Fibroblast of lung (primary cell): ENCODE results near the gene MUS81. TPM values are rescaled to one million over a fixed set of nuclear protein-coding genes. Genes with fewer than 3 reads are reported as not detected.

Experiments
- DNase-seq, 2 donors: peaks; one replicate each; pipeline versions ENCODE4 v3.0.0 to v3.0.0-alpha.2; 2010; ENCODE audit warnings: low read depth in 2 of 2
- H2AFZ ChIP-seq: 2 replicates; pipeline ENCODE4 v1.5.1; 2012; ENCODE audit warnings: low read length, control low read depth, inconsistent platforms
- H3K27ac ChIP-seq: 2 replicates; pipeline ENCODE4 v1.5.1; 2011; ENCODE audit warnings: low read length, control low read depth; ENCODE audit not compliant: insufficient read depth
- H3K27me3 ChIP-seq: 2 replicates; pipeline ENCODE4 v1.5.1; 2011; ENCODE audit warnings: mild to moderate bottlenecking, low read length; ENCODE audit not compliant: control insufficient read depth, insufficient read depth
- H3K36me3 ChIP-seq: 2 replicates; pipeline ENCODE4 v1.5.1; 2011; ENCODE audit warnings: low read length; ENCODE audit not compliant: control insufficient read depth, insufficient read depth
- H3K4me1 ChIP-seq: 2 replicates; pipeline ENCODE4 v1.5.1; 2011; ENCODE audit warnings: low read length; ENCODE audit not compliant: control insufficient read depth, insufficient read depth; ENCODE audit errors: extremely low read depth
- H3K4me2 ChIP-seq: 2 replicates; pipeline ENCODE4 v1.5.1; 2011; ENCODE audit warnings: low read length, control low read depth; ENCODE audit not compliant: insufficient read depth; ENCODE audit errors: extremely low read depth
- H3K4me3 ChIP-seq, 4 experiments: fragments of 200-600 bp in 1 of 4; sonication (generic) in 1 of 4; replicated peaks in 1 of 4; 2 replicates each; pipeline ENCODE4 v1.5.1; 2011 to 2016; ENCODE audit warnings: low read length in 4 of 4, low read depth in 3 of 4, mild to moderate bottlenecking in 3 of 4, control low read depth in 2 of 4, inconsistent platforms in 1 of 4, mixed read lengths in 1 of 4; ENCODE audit not compliant: insufficient read depth in 1 of 4; ENCODE audit errors: control extremely low read depth in 1 of 4
- H3K79me2 ChIP-seq: 2 replicates; pipeline ENCODE4 v1.5.1; 2012; ENCODE audit warnings: mild to moderate bottlenecking, low read length, inconsistent platforms; ENCODE audit not compliant: control insufficient read depth, insufficient read depth
- H3K9ac ChIP-seq: 2 replicates; pipeline ENCODE4 v1.5.1; 2011; ENCODE audit warnings: mild to moderate bottlenecking, low read length, control low read depth; ENCODE audit not compliant: insufficient read depth
- H3K9me3 ChIP-seq: 2 replicates; pipeline ENCODE4 v1.5.1; 2012; ENCODE audit warnings: low read depth, low read length; ENCODE audit not compliant: control insufficient read depth, insufficient read depth
- H4K20me1 ChIP-seq: 2 replicates; pipeline ENCODE4 v1.5.1; 2011; ENCODE audit warnings: low read length; ENCODE audit not compliant: control insufficient read depth, insufficient read depth; ENCODE audit errors: extremely low read depth
- EZH2 ChIP-seq: IDR thresholded peaks from 2 replicates; pipeline ENCODE4 v1.5.1; 2012; ENCODE audit warnings: low read length, control low read depth, mild to moderate bottlenecking; ENCODE audit errors: missing control alignments
- polyA plus RNA-seq, 2 donors: library from polyadenylated mRNA; depleted of rRNA in 1 of 2; stranded (reverse) in 1 of 2; unstranded in 1 of 2; fragments of >200 nt; gene quantifications; 2 replicates each; pipeline ENCODE4 v1.2.1, GENCODE V29; 2011 to 2012; ENCODE audit warnings: missing spikeins in 1 of 2
- total RNA-seq: library from RNA; depleted of rRNA; stranded (reverse); fragments of >200 nt; gene quantifications from 2 replicates; pipeline ENCODE4 v1.2.1, GENCODE V29; 2014
- TF ChIP-seq, protein P1 (sequence below), 2 donors: IDR thresholded peaks in 1 of 2; conservative IDR thresholded peaks in 1 of 2; 1 replicate in 1 of 2; 2 replicates in 1 of 2; pipeline ENCODE4 v1.5.1; 2011 to 2012; ENCODE audit warnings: low read length in 2 of 2, control low read depth in 1 of 2, inconsistent platforms in 1 of 2, low read depth in 1 of 2, mild to moderate bottlenecking in 1 of 2

MUS81 gene
- total and polyA plus RNA-seq, 2 donors (not counting 1 experiment from before 2014, with no cell fraction given), result 23.6 to 56.8 TPM

DNA sequence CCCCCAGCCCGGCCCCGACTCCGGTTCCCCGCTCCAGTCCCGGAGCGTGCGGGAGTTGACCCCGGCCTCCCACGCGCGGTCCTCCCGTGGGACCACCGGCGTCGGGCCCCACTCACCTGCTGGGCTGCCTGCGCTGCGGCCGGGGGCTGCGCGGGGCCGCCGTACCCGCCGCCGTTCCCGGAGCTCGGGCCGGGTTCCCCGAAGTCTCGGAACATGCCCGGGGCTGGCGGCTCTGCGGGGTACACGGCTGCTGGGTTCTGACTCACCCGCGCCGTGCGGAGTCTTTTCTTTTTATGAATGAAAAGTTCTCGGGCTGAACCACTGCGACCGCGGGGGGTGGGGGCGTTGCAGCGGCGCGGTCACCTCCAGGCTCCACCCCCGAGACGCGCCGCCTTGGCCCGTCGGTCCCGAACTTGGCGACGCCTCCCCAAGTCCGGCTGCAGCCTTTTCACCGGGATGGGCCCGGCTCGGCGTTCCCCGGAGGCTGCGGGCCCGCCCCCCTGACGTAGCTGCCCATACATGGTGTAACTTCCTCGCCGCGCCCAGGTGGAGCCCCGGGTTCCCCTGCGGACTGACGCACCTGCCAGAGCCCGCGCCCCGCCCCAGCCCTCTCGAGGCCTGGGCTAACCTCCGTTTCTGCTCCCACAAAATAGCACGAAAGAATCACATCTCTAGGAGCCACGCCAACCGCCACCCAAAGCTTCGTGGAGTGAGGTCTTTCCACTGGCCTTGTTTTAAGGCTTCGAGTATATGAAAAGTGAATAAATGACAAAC is 40.1 kb downstream of the MUS81 start, which contains the start of gene FOSL1:
FOSL1 (minus strand) TSS at position 264 of the 774 bp plus-strand sequence; CDS start at position 215, 49 bp downstream.
- Histone ChIP-seq H3K27ac (peak within 1 kb of the TSS; percentile 100), H3K79me2 (peaks cover 66% of the 10 kb centered on the region), H3K4me3 (peak within 1 kb of the TSS; percentile 72 to 97 (median 89)), H3K4me1 (peaks cover 37% of the 10 kb centered on the region), H3K36me3 (peaks cover 9% of the 10 kb centered on the region), H2AFZ (no peak within 1 kb of the TSS), H3K27me3 (no peaks in the 10 kb centered on the region), H4K20me1 (no peaks in the 10 kb centered on the region), H3K9ac (peak within 1 kb of the TSS; percentile 99), H3K9me3 (no peaks in the 10 kb centered on the region), H3K4me2 (peak within 1 kb of the TSS; percentile 72)
- DNase-seq, result peak; percentile 96 to 97
- TF ChIP-seq, protein P1, sequence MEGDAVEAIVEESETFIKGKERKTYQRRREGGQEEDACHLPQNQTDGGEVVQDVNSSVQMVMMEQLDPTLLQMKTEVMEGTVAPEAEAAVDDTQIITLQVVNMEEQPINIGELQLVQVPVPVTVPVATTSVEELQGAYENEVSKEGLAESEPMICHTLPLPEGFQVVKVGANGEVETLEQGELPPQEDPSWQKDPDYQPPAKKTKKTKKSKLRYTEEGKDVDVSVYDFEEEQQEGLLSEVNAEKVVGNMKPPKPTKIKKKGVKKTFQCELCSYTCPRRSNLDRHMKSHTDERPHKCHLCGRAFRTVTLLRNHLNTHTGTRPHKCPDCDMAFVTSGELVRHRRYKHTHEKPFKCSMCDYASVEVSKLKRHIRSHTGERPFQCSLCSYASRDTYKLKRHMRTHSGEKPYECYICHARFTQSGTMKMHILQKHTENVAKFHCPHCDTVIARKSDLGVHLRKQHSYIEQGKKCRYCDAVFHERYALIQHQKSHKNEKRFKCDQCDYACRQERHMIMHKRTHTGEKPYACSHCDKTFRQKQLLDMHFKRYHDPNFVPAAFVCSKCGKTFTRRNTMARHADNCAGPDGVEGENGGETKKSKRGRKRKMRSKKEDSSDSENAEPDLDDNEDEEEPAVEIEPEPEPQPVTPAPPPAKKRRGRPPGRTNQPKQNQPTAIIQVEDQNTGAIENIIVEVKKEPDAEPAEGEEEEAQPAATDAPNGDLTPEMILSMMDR (conservative IDR thresholded peaks at IDR 0.05 in 1 of 2, IDR thresholded peaks at IDR 0.05 in 1 of 2; ENCODE audit: low read depth in 1 of 2, low read length in 2 of 2), result no peak
- TF ChIP-seq EZH2, result no peak

DNA sequence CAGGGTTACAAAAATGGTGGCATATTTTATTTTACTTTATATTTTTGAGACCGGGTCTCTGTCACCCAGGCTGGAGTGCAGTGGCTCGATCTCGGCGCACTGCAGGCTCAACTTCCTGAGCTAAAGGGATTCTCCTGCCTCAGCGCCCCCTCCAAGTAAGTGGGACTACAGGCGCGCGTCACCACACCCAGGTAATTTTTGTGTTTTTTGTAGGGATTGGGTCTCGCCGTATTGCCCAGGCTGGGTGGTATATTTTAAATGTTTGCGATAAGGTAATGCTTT is 40.6 kb downstream of the MUS81 start:
- Histone ChIP-seq H3K4me3 (peak overlapping the region in 3 of 4 experiments; percentile 19 to 82 (median 23)), H3K4me2 (peak overlapping the region; percentile 72)

DNA sequence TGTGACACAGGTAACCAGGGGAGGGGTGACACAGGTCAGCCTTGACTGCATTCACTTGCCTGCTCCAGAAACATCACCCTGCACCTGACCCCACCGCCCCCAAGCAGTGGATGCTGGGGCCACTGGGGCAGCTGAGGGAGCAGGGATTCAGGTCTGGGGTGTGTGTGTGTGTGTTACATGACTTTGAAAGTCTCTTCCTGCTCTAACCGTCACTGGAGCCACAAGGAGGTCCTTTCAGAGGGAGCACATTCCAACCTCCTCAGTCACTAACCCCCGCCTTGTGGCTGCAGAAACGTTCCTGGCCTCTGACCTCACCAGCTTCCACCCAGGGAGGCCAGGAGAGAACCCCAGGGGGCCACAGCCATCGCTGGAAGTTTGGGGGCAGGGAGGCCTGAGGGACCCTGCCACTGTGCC is 42.8 kb downstream of the MUS81 start:
- Histone ChIP-seq H3K9ac (peak overlapping the region; percentile 5), H3K27ac (peak overlapping the region; percentile 100), H3K9me3 (no peaks in the 10 kb centered on the region), H3K4me3 (no peak overlapping the region), H3K4me1 (peaks cover 26% of the 10 kb centered on the region), H3K36me3 (no peaks in the 10 kb centered on the region), H3K27me3 (no peaks in the 10 kb centered on the region), H2AFZ (no peak overlapping the region), H3K79me2 (peaks cover 38% of the 10 kb centered on the region), H3K4me2 (peak overlapping the region; percentile 68), H4K20me1 (no peaks in the 10 kb centered on the region)
- TF ChIP-seq, protein P1 (conservative IDR thresholded peaks at IDR 0.05 in 1 of 2, IDR thresholded peaks at IDR 0.05 in 1 of 2; ENCODE audit: low read depth in 1 of 2, low read length in 2 of 2), result no peak
- TF ChIP-seq EZH2, result no peak
- DNase-seq, result peak; percentile 78 to 90

More for the DNA sequence above, 40.6 kb downstream of the MUS81 start:
- DNase-seq, result no peak
- TF ChIP-seq, protein P1 (conservative IDR thresholded peaks at IDR 0.05 in 1 of 2, IDR thresholded peaks at IDR 0.05 in 1 of 2; ENCODE audit: low read depth in 1 of 2, low read length in 2 of 2), result no peak
- no peak for TF ChIP-seq EZH2
- Histone ChIP-seq H3K9ac (peak overlapping the region; percentile 41), H3K36me3 (peaks cover 9% of the 10 kb centered on the region), H3K9me3 (no peaks in the 10 kb centered on the region), H3K79me2 (peaks cover 60% of the 10 kb centered on the region), H3K27ac (peak overlapping the region; percentile 100), H2AFZ (no peak overlapping the region), H3K27me3 (no peaks in the 10 kb centered on the region), H3K4me1 (peaks cover 37% of the 10 kb centered on the region), H4K20me1 (no peaks in the 10 kb centered on the region)
